Measurements from ENCODE around the gene LARP4B.

The LARP4B gene

DNA sequence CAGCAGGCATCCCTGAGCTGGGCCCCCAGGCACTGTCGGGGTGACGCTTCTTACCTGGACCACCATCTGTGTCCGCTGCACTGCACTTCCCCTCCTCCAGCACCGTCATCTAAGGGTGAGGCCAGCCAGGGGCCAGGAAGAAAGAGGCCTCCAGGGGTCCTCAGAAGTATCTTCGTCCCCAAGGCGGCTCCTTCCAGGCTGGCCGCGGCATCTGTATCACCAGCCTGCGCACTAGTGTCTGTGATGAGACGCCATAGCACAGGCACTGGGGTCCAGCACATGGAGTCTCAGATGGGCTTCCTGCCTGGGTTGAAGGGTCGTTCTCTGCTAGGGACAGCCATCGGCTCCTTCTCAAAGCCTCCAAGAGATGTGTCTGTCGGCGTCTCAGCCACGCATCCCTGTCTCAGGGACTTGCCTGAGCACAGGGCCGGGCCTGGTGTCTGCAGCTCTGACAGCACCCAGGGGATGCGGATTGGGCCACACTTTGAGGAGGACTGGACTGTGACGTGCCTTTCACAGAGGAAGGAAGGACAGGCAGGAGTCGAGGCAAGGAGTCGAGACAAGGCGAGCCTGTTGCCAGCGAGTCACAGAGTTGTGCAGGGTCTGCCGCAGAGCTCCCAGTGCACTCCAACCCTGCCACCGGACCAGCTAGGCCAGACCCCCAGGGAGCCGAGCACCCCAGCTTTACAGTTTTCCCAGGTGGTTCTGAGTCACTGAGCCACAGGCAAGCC is 140.5 kb downstream of the LARP4B start:
- Histone ChIP-seq H3K36me3 (ENCODE audit: insufficient read depth, low read length) (no peaks in the 10 kb centered on the region), H3K9me3 (ENCODE audit: insufficient read depth, low read depth, low read length) (no peaks in the 10 kb centered on the region), H3K27me3 (ENCODE audit: insufficient read depth, low read length) (peaks cover 1% of the 10 kb centered on the region; the same call in 1 of the 2 replicates), H3K4me3 (ENCODE audit: low read length) (no peak overlapping the region), H3K4me1 (ENCODE audit: insufficient read depth, low read length) (no peaks in the 10 kb centered on the region), H3K9ac (ENCODE audit: low read depth, low read length) (no peak overlapping the region), H3K27ac (ENCODE audit: low read depth, low read length) (no peak overlapping the region)
- WGBS, result 90% methylated on average over 25 of the region's 25 CpGs

DNA sequence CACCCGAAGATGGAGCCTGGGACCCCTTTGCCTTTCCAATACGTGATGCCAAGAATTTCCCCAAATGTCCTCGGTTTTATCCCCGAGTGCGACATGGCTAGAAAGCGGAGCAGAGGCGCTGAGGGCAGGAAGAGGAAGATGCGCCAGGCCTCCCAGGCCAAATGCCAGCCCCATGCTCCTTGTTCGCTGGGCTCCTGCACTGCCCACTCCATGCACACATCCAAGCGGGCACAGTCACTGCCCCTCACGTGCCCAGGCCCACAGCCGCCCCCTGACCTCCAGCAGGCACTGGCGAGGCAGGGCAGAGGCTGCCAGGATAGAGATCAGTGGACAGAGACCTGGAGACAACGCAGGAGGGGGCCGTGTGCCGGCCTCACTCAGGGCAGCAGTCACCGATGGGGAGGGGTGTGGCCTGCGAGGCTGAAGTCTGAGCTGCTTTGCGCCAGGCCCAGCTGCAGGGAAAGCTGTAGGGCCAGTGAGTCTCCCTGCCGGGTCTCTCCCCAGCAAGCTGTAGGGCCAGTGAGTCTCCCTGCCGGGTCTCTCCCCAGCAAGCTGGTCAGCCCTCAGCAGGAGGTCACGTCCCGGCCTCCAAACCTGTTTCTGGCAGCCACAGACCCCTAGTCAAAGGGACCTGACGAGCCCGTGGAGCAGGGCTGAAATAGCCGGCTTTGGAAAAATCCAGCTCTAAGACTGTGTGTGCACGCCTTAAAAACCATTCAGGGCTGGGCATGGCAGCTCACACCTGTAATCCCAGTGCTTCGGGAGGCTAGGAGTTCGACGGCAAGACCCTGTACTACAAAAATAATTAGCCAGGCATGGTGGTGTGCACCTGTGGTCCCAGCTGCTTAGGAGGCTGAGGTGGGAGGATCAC is 141.4 kb downstream of the LARP4B start:
- H3K27ac ChIP-seq (ENCODE audit: low read depth, low read length), result no peak overlapping the region
- H3K4me3 ChIP-seq (ENCODE audit: low read length), result no peak overlapping the region
- no peaks in the 10 kb centered on the region for H3K4me1 ChIP-seq (ENCODE audit: insufficient read depth, low read length)
- H3K9me3 ChIP-seq (ENCODE audit: insufficient read depth, low read depth, low read length), result no peaks in the 10 kb centered on the region
- no peaks in the 10 kb centered on the region for H3K36me3 ChIP-seq (ENCODE audit: insufficient read depth, low read length)
- H3K27me3 ChIP-seq (ENCODE audit: insufficient read depth, low read length), result peaks cover 10% of the 10 kb centered on the region
- no peak overlapping the region for H3K9ac ChIP-seq (ENCODE audit: low read depth, low read length)
- WGBS, result 78% methylated on average over 30 of the region's 30 CpGs

DNA sequence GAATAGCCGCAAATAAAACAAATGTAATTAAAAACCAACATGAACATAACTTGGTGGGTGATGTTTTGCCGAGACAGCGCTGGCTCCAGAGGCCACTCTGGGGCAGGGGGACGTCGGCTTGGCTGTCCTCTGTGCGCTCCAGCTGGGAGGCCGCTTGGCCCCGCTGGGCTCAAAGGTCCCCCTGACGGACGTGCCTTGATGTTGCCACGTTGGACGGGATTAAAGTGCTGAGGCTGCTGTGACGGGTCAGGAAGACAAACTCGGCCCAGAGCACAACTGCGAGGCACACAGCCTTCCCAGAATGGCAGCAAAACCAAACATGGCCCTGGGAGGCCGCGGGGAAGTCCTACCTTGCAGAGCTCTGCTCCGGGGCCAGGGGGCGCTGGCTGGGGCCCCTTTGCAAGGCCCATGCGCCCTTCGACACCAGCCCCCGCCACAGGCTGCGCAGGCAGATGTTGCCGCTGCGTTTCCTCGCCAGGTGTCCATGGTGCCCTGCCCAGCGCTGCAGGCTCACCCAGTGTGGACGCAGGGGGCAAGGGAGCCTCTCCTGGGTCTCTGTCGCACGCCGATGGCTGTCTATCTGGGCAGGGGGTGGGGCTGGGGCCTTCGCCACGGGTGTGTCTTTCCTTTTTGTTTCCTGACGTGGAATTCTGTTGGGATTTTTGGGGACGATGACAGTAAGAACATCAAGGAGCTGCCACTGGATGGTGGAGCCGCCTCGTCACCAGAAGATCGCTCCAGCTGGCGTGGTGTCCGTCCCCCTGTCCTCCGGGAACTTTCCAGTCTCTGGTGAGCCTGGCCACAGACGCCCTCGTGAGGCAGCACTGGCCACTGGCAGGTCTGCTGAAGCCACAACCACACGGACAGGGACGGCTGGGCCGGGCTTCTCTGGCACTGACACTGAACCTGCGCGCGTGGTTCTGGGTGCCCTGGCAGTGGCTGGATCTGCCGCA is 142.4 kb downstream of the LARP4B start:
- Histone ChIP-seq H3K9me3 (ENCODE audit: insufficient read depth, low read depth, low read length) (no peaks in the 10 kb centered on the region), H3K36me3 (ENCODE audit: insufficient read depth, low read length) (no peaks in the 10 kb centered on the region), H3K27ac (ENCODE audit: low read depth, low read length) (no peak overlapping the region), H3K4me1 (ENCODE audit: insufficient read depth, low read length) (no peaks in the 10 kb centered on the region), H3K27me3 (ENCODE audit: insufficient read depth, low read length) (peaks cover 19% of the 10 kb centered on the region), H3K4me3 (ENCODE audit: low read length) (peak overlapping the region; percentile 50), H3K9ac (ENCODE audit: low read depth, low read length) (peak overlapping the region; percentile 41)
- 57% methylated on average over 50 of the region's 50 CpGs for WGBS

DNA sequence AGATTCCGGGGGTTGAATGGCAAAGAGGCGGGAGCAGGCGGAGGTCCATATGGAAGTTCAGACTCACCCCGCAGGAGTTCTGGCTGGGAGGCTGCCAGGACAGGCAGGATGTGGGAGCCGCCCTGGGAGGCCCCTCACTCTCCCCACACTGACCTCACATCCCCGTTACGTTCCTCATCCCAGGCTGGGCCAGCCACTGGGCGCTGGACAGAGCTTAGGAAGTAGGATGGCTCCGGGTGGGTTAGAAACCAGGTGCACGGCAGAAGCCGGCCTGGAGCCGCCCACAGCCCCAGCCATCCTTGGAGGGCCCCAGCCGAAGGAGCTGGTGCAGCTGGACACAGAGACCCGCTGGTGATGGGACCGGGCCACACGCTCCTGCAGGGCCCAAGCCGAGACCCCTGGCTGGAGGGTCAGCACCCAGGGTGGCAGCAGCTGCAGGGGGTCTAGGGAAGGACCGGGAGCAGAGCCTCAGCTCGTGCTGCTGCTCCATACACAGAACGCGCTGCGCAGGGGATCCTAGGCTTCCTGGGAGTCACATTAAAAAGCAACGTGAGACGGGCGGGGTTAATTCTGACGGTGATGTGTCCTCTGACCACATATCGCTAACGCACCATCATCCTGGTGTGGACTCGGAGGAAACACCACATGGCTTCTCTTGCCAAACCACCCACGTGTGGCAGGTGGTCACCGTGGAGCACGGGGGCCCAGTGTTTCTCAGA is 143.4 kb downstream of the LARP4B start:
- 94% methylated on average over 32 of the region's 32 CpGs for WGBS
- H3K4me1 ChIP-seq (ENCODE audit: insufficient read depth, low read length), result no peaks in the 10 kb centered on the region
- H3K27ac ChIP-seq (ENCODE audit: low read depth, low read length), result no peak overlapping the region

DNA sequence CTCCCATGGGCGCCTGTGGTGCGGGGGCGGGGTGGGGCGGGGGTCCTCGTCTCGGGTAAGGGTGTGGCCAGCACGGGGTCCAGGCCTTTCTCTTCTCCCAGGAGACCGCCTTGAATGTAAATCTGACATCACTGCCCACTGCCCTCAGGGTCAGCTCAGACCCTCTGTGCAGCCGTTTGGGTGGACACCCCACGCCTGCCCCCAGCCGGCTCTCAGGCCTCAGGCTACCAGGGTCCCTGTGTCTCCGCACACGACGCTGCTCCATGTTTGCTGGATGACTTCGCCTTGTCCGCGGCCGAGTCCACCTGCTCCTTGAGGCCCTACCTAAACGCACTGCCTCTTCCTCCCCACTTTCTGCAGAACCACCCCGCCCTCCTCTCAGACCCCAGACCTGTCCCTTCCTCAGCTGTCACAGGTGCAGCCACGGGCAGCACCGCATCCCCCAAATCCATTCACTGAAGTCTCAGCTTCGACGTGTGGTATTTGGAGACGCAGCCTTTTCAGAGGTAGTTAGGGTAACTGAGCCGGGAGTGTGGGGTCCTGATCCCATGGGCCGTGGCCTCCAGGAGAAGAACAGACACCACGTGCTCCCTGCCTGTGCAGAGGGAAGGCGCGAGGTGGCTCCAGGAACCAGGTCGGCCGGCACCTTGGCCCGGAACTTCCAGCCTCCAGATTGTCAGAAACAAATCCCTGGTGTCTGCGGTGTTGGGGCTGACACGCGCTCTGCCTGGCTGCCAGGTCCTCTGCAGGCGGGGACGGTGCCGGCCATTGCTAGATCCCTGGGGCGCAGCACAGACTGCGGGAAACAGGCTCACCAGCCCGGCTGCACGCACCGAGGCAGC is 144.7 kb downstream of the LARP4B start:
- Histone ChIP-seq H3K27ac (ENCODE audit: low read depth, low read length) (no peak overlapping the region), H3K4me3 (ENCODE audit: low read length) (no peak overlapping the region), H3K36me3 (ENCODE audit: insufficient read depth, low read length) (no peaks in the 10 kb centered on the region), H3K9ac (ENCODE audit: low read depth, low read length) (no peak overlapping the region), H3K4me1 (ENCODE audit: insufficient read depth, low read length) (no peaks in the 10 kb centered on the region), H3K9me3 (ENCODE audit: insufficient read depth, low read depth, low read length) (no peaks in the 10 kb centered on the region), H3K27me3 (ENCODE audit: insufficient read depth, low read length) (peaks cover 19% of the 10 kb centered on the region)
- 93% methylated on average over 44 of the region's 44 CpGs for whole genome bisulfite sequencing

More for the DNA sequence above, 143.4 kb downstream of the LARP4B start:
- Histone ChIP-seq H3K4me3 (ENCODE audit: low read length) (no peak overlapping the region), H3K27me3 (ENCODE audit: insufficient read depth, low read length) (peaks cover 19% of the 10 kb centered on the region), H3K9ac (ENCODE audit: low read depth, low read length) (no peak overlapping the region), H3K9me3 (ENCODE audit: insufficient read depth, low read depth, low read length) (no peaks in the 10 kb centered on the region), H3K36me3 (ENCODE audit: insufficient read depth, low read length) (no peaks in the 10 kb centered on the region)

DNA sequence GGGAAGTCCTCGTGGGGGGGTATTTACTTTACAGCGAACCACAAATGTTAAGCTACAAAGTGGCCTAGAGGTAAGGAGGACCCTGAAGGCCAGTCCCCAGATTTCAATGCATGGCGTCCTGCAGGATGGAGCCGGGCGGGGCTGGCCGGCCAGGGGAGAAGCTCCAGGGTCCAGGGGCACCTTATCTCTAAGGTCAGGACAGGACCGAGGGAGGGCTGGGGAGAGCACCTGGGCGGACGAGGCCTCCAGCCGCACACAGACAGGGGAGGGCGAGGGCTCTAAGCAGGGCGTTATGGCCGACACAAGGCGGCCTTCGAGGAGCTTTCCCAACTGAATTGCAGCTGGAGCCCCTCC is 145.7 kb downstream of the LARP4B start:
- Histone ChIP-seq H3K9me3 (ENCODE audit: insufficient read depth, low read depth, low read length) (no peaks in the 10 kb centered on the region), H3K4me1 (ENCODE audit: insufficient read depth, low read length) (no peaks in the 10 kb centered on the region), H3K9ac (ENCODE audit: low read depth, low read length) (no peak overlapping the region), H3K27me3 (ENCODE audit: insufficient read depth, low read length) (peaks cover 19% of the 10 kb centered on the region), H3K4me3 (ENCODE audit: low read length) (no peak overlapping the region), H3K27ac (ENCODE audit: low read depth, low read length) (no peak overlapping the region), H3K36me3 (ENCODE audit: insufficient read depth, low read length) (no peaks in the 10 kb centered on the region)
- WGBS, result 95% methylated on average over 15 of the region's 15 CpGs

DNA sequence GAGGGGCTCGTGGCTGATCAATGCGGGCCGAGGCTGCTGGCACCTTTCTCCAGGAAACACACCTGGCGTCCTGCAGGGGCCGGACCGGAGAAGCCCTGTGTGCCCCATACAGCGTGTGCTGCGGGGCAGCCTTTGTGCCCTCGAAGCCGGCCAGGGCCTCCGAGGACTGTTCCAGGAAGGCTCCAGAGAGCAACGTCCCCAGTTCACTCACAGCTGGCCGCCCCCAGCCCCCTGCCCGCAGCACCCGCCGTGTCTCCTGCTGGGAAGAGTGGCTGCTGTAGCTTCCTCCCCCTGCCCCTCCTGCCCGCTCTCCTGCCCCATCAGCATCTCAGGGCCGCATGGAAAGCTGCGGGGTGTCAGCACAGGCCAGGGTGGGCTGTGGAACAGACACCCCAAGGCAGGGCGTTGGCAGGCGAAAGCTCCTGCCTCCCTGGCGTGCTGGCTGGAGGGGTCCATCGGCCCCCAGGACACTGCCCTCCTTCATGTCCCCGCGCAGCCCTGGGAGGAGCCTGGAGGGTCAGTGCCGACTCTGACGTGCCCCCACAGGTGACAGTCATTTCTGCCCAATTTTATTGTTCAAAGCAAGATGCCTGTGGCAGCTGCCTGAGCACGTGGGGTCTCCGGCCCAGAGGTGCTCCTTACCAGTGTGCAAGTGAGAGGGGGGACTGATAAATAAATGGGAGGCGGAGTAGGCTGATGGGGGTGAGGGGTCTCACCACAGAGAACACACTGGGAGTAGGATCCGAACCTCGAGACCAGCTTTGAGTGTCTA is 146.2 kb downstream of the LARP4B start:
- 53% methylated on average over 32 of the region's 32 CpGs for WGBS
- no peaks in the 10 kb centered on the region for H3K36me3 ChIP-seq (ENCODE audit: insufficient read depth, low read length)
- peaks cover 19% of the 10 kb centered on the region for H3K27me3 ChIP-seq (ENCODE audit: insufficient read depth, low read length)
- H3K4me1 ChIP-seq (ENCODE audit: insufficient read depth, low read length), result no peaks in the 10 kb centered on the region
- no peak overlapping the region; the same call in 1 of the 2 replicates for H3K27ac ChIP-seq (ENCODE audit: low read depth, low read length)
- peak overlapping the region; percentile 49 for H3K9ac ChIP-seq (ENCODE audit: low read depth, low read length)
- no peaks in the 10 kb centered on the region for H3K9me3 ChIP-seq (ENCODE audit: insufficient read depth, low read depth, low read length)
- peak overlapping the region; percentile 48 for H3K4me3 ChIP-seq (ENCODE audit: low read length)

DNA sequence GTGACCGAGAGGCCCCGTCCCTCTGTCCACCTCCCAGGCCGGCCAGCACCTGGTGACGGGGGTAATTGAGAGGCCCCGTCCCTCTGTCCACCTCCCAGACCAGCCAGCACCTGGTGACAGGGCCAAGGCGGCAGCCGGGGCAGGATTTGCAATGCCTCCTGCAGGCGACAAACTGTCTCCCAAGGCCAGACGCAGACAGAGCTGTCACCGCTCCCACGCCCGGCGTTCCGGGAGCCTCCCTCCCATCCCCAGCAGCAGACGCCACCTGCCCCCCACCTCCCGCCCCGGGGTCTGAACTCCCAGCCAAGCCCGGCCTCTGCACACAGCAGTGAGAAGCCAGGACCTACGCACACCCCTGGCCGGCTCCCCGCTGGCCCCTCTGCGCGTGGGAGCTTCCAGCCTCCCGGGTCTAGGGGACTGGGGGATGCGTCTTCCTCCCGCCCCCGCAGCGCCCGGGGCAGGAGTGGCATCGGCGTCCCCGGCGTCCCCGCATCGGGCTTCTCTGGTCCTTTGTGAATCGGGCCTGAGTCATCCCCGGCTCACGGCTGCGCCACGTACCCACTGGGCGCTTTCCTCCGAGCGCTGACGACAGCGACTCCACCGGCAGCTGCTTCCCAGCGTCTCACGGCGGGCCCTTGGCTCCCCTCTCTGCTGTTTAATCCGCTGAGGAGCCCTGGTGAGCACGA is 147.0 kb downstream of the LARP4B start:
- whole genome bisulfite sequencing, result 9% methylated on average over 51 of the region's 51 CpGs
- Histone ChIP-seq H3K27ac (ENCODE audit: low read depth, low read length) (no peak overlapping the region; the same call in 1 of the 2 replicates), H3K9me3 (ENCODE audit: insufficient read depth, low read depth, low read length) (no peaks in the 10 kb centered on the region), H3K4me3 (ENCODE audit: low read length) (peak overlapping the region; percentile 48), H3K36me3 (ENCODE audit: insufficient read depth, low read length) (no peaks in the 10 kb centered on the region), H3K27me3 (ENCODE audit: insufficient read depth, low read length) (peaks cover 19% of the 10 kb centered on the region), H3K4me1 (ENCODE audit: insufficient read depth, low read length) (no peaks in the 10 kb centered on the region), H3K9ac (ENCODE audit: low read depth, low read length) (peak overlapping the region; percentile 49)
